HG03159 (cell line): ENCODE results near the gene ZYG11B.
"Not testable (repeated sequence)": the region's sequence is repeated elsewhere in the genome, so short reads cannot be mapped to it uniquely, and the experiment has no call there.

Experiments used
- ATAC-seq: cut with Tn5 transposase; IDR thresholded peaks from one replicate; pipeline ENCODE4 v1.9.1; 2021; ENCODE audit warnings: mild to moderate bottlenecking, moderate library complexity; ENCODE audit not compliant: unreplicated experiment

ZYG11B gene

DNA sequence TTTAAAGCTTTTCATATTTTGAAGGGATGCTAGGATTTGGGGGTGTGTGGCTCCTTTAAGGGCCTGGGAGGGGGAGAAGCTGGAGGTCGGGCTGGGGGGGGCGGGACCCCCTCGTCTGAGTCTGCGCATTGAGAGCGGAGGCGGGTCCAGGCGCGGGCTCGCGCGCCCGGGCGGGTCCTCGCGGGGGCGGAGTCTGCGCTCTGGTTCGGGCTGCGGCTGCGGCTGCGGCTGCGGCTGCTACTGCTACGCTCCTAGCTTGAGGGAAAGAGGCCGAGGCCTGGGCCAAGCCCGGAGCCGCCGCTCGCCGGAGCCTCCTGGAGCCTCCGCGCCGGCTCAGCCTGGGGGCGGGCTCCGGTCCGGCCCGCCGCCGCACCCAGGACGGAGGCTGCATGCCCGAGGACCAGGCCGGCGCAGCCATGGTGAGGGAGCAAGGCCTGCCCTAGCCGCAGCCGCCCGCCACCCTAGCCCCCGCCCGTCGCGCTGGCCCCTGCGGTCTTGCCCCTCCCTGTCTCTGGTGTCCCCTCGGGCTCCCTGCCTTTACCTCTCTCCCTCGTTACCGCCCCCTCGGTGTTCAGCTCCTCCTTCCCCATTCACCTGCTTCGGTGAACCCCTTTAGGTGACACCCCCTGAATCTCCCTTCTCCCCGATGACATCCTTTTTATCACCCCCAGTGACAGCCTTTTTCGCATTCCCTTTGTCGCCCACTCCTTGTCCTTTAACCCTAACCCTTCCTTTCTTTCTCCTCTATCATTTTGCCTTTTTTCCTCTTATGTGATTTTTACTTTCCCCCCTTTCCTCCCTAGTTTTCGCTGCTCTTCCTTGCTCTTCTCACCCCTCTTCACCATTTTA lies at the start of gene ZYG11B:
ZYG11B (plus strand) TSS at position 189 of the 849 bp plus-strand sequence; CDS start at position 390, 201 bp downstream.
- ATAC-seq, result peak; percentile 92

DNA sequence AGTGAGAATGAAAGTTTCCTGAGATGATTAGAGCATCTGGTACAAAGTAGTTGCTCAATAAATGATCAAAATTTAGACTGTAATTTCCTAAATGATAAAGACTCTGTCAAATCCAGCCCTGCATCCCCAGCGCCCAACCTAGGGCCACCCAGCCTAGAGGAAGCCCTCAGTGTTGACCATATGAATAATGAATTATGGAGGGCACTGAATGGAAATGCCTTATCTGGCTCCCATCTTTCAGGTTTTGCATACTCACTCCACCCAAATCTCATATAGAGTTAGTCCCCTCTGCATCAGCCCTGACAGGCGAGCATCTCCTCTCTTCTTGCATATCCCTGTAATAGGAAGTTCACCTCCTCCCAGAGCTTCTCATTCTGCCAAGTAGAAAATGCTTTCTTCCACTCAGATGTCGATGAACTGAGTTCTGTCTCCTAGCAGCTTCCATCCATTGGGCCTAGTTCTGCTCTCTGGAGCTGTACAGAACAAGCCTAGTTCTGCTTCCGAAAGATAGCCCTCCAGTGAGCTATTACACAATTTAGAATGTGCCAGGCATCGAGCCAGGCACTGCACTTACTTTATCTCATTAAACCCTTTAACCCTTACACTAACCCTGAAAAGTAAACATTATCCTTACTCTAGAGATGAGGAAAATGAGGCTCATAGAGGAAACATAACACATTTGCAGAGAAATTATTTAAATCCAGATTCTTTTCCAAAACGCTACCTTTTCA lies 49.0 kb upstream of the ZYG11B start:
- no peak for ATAC-seq

DNA sequence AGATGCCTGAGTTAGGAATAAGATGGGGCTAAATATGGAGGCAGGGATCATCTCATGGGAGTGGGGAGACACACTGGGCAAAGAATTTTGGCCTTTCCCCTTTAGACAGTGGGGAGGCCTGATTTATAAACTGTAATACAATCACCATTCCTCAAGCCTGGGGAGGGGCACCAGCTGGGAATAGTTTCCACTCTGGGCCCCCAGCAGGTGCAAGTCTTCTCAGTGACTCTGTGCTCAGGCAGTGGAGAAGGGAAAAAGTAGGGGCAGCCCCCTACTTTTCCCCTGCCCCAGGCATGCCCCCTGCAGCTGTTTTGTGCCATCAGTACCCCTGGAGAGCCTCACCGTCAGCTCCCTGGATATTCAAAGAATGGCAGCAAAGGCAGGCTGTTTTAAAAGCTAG lies 47.2 kb upstream of the ZYG11B start:
- ATAC-seq, result no peak

DNA sequence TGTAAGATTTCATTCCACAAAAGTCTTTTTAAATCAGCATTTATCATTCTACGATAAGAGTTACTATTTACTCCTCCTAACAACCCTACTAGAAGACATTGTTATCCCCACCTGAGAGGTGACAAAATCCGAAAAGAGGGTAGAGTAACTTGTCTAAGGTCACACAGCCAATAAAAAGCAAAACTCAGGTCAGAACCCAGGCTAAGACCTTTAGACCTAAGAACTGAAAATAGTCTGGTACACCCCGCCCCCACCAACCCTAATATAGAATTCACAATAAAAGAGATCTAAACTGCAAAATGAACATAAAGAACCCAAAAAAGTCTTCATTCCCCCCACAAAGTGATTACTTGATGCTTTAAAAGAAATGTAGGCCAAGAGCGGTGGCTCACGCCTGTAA lies 46.8 kb upstream of the ZYG11B start:
- ATAC-seq, result no peak

DNA sequence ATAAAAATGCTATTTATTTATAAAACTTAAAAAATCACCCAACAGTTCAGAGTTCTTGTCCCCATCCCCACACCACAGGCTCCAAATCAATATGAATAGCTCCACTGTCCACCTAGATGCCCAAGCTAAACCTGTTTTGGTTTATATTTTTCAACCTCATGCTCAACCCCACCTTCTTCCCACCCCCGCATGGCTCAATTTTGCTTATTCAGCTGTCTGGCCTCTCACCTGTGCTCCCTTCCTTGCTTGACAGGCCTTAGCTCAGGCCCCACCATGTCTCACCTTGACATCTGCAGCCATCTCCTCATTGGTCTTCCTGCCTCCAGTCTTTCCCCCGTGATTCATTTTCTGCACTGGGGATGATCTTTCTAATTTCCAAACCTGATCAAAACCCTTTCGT lies 45.9 kb upstream of the ZYG11B start:
- ATAC-seq, result no peak

DNA sequence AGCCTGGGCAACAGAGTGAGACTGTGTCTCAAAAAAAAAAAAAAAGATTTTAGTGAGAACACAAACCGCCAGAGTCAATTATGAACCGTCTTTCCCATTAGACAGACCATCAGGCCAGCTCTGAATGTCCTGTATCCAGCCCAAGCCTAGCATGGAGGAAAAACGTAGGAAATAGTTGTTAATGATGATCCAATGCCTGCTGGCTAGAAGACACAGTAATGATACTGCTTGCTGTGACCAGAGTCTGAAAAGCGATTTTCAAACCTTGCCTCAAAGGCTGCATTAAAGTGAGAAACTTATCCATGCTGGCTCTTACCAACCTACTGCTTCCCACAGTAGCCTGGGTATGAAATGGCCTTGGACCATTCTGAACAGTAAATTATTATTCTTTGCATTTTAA lies 45.1 kb upstream of the ZYG11B start:
- no peak for ATAC-seq

DNA sequence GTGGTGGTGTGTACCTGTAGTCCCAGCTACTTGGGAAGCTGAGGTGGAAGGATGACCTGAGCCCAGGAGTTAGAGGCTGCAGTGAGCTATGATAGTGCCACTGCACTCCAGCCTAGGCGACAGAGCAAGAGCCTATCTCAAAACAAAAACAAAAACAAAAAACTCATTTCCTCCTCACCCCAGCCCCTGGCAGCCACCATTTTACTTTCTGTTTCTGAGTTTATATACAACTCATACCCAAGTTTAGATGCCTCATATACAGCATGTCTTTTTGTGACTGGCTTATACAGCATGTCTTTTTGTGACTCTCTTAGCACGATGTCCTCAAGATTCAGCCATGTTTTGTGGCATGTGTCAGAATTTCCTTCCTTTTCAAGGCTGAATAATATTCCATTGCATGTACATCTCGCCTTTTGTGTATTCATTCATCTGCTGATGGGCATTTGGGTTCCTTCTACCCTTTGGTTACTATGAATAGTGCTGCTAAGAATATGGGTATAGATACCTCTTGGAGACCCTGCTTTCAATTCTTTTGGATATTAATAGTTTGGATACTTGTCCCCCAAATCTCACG lies 42.8 kb upstream of the ZYG11B start:
- ATAC-seq, result no peak

DNA sequence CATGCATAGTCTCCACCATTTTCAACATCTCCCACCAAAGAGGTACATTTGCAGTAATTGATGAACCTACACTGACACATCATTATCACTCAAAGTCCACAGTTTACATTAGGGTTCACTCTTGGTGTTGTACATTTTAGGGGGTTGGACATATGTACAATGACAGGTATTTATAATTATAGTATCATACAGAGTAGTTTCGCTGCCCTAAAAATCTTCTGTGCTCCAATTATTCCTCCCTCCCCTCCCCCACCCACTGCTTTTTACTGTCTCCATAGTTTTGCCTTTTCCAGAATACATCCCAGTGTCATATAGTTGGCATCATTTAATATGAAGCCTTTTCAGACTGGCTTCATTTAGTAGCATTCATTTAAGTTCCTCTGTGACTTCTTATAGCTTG lies 41.7 kb upstream of the ZYG11B start:
- no peak for ATAC-seq

DNA sequence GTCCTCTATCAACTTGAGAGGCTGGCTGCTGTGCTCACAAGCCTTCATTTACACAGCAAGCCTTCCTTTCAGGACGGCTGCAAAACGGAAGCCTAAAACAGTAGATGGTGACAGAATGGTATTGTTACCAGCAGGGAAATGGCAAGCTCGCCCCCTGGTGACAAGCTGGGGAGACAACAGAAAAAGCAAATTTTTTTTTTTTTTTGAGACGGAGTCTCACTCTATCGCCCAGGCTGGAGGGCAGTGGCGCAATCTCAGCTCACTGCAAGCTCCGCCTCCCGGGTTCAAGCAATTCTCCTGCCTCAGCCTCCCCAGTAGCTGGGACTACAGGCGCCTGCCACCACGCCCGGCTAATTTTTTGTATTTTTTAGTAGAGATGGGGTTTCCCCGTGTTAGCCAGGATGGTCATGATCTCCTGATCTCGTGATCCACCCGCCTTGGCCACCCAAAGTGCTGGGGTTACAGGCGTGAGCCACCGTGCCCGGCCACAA lies 39.9 kb upstream of the ZYG11B start:
- peak; percentile 66 for ATAC-seq

DNA sequence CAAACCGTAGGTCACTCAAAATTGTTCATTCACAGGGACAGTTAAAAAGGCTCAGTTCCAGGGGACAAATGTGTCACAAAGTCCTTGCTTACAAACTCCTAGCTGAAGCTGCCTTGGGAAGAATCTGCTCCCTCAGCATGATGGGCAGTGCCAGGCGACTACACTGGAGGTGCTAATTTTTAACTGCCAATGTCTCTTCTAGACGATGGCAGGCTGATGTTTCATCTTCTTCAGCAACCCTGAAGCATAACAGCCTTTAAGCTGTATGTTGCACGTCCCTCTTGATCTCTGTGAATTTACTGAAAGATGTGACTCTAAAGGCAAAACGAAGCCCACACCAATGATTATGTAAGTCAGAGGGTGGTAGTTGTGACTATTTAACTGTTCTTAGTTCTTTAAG lies 39.4 kb upstream of the ZYG11B start:
- no peak for ATAC-seq

DNA sequence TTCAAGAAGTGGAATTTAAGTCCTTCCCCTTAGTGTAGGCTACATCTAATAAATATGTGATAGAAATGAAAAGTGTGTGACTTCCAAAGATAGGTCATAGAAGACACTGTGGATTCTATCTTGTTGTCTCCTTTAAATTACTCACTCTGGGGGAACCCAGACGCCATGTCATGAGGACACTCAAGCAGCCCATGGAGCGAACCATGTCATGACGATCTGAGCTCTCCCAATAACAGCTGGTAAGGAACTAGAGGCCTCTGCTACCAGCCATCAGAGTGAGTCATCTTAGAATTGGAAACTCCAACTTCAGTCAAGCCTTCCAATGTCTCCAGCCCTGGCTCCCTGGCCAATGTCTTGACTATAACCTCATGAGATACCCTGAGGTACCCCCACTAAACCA lies 34.4 kb upstream of the ZYG11B start:
- no peak for ATAC-seq

DNA sequence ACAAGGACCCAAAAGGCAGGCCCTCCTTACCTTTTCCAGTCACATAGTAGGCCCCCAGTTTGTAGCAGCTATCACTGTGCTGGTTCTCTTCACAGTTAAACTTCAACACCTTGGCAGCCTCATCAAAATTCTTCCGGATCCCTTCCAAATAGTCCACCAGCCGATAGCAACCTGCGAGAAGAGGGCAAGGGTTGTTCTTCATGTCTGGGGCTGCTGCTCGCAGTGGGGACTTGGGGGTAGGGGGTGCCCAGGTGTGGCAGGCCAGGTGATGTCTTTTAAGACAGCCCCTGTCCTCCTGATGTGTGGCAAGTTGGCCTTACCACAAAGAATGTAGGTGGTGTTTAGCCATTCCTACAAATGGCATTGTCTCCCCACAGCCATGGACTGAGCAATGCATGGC lies 33.6 kb upstream of the ZYG11B start:
- ATAC-seq, result no peak

DNA sequence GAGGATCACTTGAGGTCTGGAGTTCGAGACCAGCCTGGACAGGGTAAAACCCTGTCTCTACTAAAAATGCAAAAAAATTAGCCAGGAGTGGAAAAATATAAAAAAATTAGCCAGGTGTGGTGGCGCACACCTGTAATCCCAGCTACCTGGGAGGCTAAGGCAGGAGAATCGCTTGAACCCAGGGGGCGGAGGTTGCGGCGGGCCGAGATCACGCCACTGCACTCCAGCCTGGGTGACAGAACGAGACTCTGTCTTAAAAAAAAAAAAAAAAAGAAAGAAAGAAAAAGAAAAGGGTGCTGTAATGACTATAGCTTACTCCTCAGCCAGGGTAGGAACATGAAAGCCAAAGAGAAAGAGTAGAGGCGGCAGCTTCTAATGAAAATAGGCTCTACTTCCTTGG lies 32.9 kb upstream of the ZYG11B start:
- not testable (repeated sequence) for ATAC-seq

DNA sequence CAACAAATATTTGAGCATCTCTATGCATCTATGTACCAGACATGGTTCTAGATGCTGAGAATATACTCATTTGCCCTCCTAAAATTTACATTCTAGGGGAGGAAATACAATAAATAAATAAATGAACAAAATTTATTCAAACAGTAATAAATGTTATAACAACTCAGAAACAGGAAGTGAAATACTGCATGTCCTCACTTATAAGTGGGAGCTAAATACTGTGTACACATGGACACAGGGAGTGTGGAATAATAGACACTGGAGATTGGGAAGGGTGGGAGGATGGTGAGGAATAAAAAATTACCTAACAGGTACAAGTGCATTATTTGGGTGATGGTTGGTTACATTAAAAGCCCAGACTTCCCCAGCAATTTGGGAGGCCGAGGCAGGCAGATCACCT lies 32.4 kb upstream of the ZYG11B start:
- no peak for ATAC-seq

DNA sequence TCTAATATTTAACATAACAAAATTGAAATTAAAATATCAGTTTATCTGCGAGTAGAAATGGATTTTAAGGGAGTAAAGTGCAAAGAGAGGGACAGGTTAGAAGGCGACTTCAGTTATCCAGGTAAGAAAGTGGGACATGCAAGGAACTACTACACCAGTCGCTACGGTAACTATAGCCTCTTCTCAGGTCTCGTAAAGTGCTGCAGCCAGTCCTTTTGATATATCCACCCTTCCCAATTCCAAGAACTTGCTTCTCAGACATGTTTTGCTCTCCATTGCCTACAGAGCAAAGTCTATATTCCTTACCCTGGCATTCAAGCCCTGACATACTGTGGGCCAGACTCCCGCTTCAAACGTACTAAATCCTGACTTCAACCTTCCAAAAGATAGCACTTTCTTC lies 30.6 kb upstream of the ZYG11B start:
- ATAC-seq, result no peak

DNA sequence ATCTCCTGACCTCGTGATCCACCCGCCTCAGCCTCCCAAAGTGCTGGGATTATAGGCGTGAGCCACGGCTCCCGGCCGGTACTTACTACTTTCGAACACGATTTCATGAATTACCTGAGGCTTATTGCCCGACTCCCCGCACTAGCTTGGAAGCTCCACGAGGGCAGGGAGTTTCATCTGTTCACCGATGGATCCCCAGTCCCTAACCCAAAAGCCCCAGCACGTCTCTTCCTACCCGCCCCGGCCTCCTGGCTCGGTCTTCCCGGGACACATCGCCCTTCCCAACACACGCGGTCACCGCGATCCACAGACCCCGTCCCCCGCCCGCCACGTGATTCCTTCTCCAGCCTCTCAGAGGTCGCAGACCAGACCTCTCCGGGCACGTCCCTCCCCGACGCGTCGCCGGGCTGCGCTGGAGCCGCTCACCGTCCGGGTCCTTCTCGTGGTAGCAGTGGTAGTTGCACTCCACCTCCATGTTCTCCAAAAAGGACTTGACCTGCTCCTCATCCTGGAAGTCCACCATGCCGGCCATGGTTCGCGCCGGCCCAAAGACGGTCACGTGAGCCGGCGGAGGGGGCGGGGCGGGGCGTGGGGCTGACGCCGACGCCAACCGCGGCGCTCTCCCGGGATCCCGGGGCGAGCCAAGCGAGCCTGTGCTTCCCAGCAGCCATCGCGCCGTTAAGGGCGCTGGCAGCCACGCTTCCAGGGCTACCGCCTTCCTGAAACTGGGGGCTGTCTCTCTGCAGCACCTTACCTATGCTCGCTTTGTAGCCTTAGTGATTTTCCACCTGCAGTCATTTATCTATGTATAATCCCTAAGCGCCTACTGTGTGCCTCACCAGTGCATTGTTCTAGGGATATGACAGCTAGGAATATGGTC lies 28.2 kb upstream of the ZYG11B start, which contains the start of gene COA7:
COA7 (minus strand) TSS at position 553 of the 880 bp plus-strand sequence; CDS start at position 532, 21 bp downstream.
- ATAC-seq, result peak; percentile 38

DNA sequence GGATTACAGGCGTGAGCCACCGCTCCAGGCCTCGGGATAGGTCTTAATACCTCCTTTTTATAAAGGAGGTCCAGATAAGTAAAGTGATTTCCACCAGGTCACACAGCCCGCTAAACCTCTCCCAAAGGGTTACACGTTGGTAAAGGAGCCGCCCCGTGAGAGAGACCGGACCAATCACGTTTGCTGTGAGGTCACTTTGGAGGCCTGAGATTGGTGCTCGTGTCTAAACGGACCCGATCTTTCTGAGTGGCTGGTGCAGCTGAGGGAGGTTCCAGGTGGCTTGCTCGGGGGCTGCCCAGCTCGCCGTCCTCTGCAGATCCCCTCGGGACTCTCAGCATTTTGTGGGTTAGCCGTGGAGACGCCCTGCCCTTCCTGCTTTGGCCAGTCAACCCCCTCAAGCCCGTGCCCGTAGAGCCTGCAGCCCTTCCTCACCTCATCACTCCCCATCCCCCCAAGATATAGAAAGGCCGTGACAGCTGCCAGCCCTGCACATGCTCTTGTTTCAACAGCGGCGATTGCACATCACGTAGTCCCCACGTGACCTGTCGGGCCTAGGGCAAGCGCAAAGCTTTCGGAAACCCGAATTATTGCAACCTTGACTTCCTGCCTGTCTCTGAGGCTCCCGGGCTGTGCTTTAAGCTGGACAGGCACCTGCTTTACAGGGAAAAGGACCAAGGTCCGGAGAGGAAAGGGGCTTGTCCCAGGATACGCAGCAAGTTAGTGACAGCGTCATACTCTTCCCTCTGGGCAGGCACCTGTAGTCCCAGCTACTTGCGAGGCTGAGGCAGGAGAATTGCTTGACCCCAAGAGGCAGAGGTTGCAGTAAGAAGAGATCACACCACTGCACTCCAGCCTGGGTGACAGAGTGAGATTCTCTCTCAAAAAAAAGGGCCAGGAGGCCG lies 23.1 kb upstream of the ZYG11B start:
- ATAC-seq, result peak; percentile 91

DNA sequence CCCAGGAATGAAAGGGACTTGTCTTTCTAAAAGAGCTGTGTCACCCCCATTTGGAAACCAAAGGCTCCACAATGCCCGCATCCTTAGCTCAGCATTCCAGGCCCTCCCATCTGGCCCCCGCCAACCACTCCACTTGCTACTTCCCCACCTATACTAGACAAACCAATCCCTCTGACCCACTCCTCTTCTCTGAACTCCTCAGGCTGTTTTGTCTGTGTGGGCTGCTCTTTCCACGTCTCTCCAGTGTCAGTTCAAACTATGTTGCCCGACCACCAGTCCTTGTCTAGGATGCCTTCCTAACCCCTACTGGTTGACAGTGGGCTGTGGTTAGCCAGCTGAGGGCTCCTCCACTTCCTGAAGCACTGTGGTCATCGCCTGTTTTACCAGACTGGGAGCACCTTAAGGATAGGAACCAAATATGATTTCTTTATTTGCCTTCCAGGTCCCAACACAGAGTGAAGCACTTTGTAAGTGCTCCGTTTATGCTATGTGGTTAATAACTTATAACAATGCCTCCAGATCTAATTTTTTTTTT lies 20.1 kb upstream of the ZYG11B start:
- no peak for ATAC-seq
